ENCODE results near the gene TPCN2.

TPCN2 gene

DNA sequence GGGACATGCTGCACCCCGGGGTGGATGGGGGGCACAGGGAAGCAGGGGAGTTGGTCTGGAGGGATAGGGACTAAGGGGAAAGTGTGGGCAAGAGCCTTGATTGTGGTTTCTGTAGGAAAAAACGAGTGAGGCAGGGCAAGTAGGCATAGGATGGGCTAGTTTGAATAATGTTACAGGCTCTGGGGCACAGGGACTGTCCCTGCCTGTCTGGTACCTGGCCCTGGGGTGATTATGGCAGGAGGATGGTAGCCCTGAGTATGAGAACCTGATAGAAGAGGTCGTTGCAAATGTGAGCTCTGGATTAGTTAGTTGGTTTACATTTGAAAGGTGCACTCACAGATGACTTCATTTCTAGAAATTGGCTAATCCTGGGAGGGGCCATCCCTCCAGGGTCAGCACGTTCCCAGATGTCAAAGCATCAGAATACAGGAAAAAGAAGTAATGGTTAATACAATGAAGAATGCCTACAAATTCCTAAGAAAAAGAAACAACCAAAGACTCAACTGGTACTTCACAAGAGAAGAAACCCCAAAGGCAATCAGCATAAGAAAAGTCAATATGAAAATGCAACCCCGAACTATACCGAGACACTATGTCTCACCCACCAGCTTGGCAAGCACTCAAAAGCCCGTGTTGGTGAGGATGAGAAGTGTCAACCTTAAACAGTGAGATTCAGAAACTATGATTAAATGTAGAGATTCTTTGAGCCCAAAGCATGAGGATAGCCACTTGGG is 95.8 kb downstream of the TPCN2 start:
- TF ChIP-seq, protein P1, sequence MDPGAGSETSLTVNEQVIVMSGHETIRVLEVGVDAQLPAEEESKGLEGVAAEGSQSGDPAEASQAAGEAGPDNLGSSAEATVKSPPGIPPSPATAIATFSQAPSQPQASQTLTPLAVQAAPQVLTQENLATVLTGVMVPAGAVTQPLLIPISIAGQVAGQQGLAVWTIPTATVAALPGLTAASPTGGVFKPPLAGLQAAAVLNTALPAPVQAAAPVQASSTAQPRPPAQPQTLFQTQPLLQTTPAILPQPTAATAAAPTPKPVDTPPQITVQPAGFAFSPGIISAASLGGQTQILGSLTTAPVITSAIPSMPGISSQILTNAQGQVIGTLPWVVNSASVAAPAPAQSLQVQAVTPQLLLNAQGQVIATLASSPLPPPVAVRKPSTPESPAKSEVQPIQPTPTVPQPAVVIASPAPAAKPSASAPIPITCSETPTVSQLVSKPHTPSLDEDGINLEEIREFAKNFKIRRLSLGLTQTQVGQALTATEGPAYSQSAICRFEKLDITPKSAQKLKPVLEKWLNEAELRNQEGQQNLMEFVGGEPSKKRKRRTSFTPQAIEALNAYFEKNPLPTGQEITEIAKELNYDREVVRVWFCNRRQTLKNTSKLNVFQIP (CRISPR knock-in tag; IDR thresholded peaks at IDR 0.05; ENCODE audit: borderline replicate concordance, low read depth) = no peak
- no peak for TF ChIP-seq ISL1 (CRISPR knock-in tag; IDR thresholded peaks at IDR 0.05)
- TF ChIP-seq, protein P2, sequence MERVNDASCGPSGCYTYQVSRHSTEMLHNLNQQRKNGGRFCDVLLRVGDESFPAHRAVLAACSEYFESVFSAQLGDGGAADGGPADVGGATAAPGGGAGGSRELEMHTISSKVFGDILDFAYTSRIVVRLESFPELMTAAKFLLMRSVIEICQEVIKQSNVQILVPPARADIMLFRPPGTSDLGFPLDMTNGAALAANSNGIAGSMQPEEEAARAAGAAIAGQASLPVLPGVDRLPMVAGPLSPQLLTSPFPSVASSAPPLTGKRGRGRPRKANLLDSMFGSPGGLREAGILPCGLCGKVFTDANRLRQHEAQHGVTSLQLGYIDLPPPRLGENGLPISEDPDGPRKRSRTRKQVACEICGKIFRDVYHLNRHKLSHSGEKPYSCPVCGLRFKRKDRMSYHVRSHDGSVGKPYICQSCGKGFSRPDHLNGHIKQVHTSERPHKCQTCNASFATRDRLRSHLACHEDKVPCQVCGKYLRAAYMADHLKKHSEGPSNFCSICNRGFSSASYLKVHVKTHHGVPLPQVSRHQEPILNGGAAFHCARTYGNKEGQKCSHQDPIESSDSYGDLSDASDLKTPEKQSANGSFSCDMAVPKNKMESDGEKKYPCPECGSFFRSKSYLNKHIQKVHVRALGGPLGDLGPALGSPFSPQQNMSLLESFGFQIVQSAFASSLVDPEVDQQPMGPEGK (CRISPR knock-in tag; IDR thresholded peaks at IDR 0.05; ENCODE audit: borderline replicate concordance) = no peak
- no peak for TF ChIP-seq SNAI2 (CRISPR knock-in tag; IDR thresholded peaks at IDR 0.05)
- TF ChIP-seq ZC3H10 (CRISPR knock-in tag; IDR thresholded peaks at IDR 0.05) = no peak
- TF ChIP-seq GLIS3 (CRISPR knock-in tag; IDR thresholded peaks at IDR 0.05) = no peak
- no peak for TF ChIP-seq ESRRG (CRISPR knock-in tag; IDR thresholded peaks at IDR 0.05)
- TF ChIP-seq RARB (CRISPR knock-in tag; IDR thresholded peaks at IDR 0.05) = no peak
- no peak for TF ChIP-seq ARNTL (CRISPR knock-in tag; IDR thresholded peaks at IDR 0.05; ENCODE audit: borderline replicate concordance, low read depth)
- TF ChIP-seq ZNF8 (CRISPR knock-in tag; IDR thresholded peaks at IDR 0.05) = no peak
- no peak for TF ChIP-seq ZFP3 (CRISPR knock-in tag; IDR thresholded peaks at IDR 0.05)
- TF ChIP-seq OSR1 (CRISPR knock-in tag; IDR thresholded peaks at IDR 0.05) = no peak
- TF ChIP-seq TCF4 (CRISPR knock-in tag; IDR thresholded peaks at IDR 0.05; ENCODE audit: borderline replicate concordance) = no peak
- TF ChIP-seq BACH2 (CRISPR knock-in tag; IDR thresholded peaks at IDR 0.05; ENCODE audit: borderline replicate concordance) = no peak
- ATAC-seq = no peak

DNA sequence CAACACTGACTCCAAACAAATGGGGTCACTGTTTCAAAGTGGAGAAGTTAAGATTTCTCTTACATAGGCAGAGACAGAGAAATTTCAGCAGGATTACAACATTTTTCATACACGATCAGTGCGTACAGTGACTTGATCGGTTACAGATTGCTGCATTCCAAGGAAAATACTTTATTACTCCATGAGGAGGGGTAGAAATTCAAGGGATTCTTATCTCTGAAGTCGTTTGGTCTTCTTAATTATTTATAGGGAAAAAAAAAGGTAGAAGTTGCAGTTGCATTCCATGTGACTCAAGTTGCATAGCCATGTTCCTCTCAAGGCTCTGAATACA is 96.3 kb downstream of the TPCN2 start:
- ATAC-seq = no peak

More for the DNA sequence above, 96.3 kb downstream of the TPCN2 start:
- no peak for TF ChIP-seq ZFP30 (CRISPR knock-in tag; IDR thresholded peaks at IDR 0.05)
- no peak for TF ChIP-seq CSDC2 (CRISPR knock-in tag; IDR thresholded peaks at IDR 0.05)
- no peak for TF ChIP-seq ZNF70 (CRISPR knock-in tag; IDR thresholded peaks at IDR 0.05)
- TF ChIP-seq, protein P1 (CRISPR knock-in tag; IDR thresholded peaks at IDR 0.05; ENCODE audit: borderline replicate concordance, low read depth) = no peak
- TF ChIP-seq, protein P3, sequence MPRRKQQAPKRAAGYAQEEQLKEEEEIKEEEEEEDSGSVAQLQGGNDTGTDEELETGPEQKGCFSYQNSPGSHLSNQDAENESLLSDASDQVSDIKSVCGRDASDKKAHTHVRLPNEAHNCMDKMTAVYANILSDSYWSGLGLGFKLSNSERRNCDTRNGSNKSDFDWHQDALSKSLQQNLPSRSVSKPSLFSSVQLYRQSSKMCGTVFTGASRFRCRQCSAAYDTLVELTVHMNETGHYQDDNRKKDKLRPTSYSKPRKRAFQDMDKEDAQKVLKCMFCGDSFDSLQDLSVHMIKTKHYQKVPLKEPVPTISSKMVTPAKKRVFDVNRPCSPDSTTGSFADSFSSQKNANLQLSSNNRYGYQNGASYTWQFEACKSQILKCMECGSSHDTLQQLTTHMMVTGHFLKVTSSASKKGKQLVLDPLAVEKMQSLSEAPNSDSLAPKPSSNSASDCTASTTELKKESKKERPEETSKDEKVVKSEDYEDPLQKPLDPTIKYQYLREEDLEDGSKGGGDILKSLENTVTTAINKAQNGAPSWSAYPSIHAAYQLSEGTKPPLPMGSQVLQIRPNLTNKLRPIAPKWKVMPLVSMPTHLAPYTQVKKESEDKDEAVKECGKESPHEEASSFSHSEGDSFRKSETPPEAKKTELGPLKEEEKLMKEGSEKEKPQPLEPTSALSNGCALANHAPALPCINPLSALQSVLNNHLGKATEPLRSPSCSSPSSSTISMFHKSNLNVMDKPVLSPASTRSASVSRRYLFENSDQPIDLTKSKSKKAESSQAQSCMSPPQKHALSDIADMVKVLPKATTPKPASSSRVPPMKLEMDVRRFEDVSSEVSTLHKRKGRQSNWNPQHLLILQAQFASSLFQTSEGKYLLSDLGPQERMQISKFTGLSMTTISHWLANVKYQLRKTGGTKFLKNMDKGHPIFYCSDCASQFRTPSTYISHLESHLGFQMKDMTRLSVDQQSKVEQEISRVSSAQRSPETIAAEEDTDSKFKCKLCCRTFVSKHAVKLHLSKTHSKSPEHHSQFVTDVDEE (CRISPR knock-in tag; IDR thresholded peaks at IDR 0.05) = no peak
- no peak for TF ChIP-seq ISL1 (CRISPR knock-in tag; IDR thresholded peaks at IDR 0.05)
- TF ChIP-seq, protein P4, sequence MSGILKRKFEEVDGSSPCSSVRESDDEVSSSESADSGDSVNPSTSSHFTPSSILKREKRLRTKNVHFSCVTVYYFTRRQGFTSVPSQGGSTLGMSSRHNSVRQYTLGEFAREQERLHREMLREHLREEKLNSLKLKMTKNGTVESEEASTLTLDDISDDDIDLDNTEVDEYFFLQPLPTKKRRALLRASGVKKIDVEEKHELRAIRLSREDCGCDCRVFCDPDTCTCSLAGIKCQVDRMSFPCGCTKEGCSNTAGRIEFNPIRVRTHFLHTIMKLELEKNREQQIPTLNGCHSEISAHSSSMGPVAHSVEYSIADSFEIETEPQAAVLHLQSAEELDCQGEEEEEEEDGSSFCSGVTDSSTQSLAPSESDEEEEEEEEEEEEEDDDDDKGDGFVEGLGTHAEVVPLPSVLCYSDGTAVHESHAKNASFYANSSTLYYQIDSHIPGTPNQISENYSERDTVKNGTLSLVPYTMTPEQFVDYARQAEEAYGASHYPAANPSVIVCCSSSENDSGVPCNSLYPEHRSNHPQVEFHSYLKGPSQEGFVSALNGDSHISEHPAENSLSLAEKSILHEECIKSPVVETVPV (CRISPR knock-in tag; IDR thresholded peaks at IDR 0.05) = no peak
- TF ChIP-seq, protein P5, sequence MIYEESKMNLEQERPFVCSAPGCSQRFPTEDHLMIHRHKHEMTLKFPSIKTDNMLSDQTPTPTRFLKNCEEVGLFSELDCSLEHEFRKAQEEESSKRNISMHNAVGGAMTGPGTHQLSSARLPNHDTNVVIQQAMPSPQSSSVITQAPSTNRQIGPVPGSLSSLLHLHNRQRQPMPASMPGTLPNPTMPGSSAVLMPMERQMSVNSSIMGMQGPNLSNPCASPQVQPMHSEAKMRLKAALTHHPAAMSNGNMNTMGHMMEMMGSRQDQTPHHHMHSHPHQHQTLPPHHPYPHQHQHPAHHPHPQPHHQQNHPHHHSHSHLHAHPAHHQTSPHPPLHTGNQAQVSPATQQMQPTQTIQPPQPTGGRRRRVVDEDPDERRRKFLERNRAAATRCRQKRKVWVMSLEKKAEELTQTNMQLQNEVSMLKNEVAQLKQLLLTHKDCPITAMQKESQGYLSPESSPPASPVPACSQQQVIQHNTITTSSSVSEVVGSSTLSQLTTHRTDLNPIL (CRISPR knock-in tag; IDR thresholded peaks at IDR 0.05; ENCODE audit: low read depth) = no peak
- no peak for TF ChIP-seq ZNF565 (CRISPR knock-in tag; conservative IDR thresholded peaks at IDR 0.05; ENCODE audit: low read depth)
- TF ChIP-seq BACH2 (CRISPR knock-in tag; IDR thresholded peaks at IDR 0.05; ENCODE audit: borderline replicate concordance) = no peak
- no peak for TF ChIP-seq ZFP3 (CRISPR knock-in tag; IDR thresholded peaks at IDR 0.05)
- TF ChIP-seq ESRRG (CRISPR knock-in tag; IDR thresholded peaks at IDR 0.05) = no peak
- TF ChIP-seq TOX (CRISPR knock-in tag; IDR thresholded peaks at IDR 0.05; ENCODE audit: borderline replicate concordance) = no peak
- no peak for TF ChIP-seq SNAI2 (CRISPR knock-in tag; IDR thresholded peaks at IDR 0.05)
- TF ChIP-seq TCF4 (CRISPR knock-in tag; IDR thresholded peaks at IDR 0.05; ENCODE audit: borderline replicate concordance) = no peak
- no peak for TF ChIP-seq ARNTL (CRISPR knock-in tag; IDR thresholded peaks at IDR 0.05; ENCODE audit: borderline replicate concordance, low read depth)
- no peak for TF ChIP-seq PPARA (CRISPR knock-in tag; IDR thresholded peaks at IDR 0.05; ENCODE audit: borderline replicate concordance)
